Keratinocyte (primary cell): ENCODE results near the gene CYP26C1. TPM values are rescaled to one million over a fixed set of nuclear protein-coding genes. Genes with fewer than 3 reads are reported as not detected.

Source experiments
- DNase-seq: peaks from one replicate; pipeline ENCODE4 v3.0.0-alpha.2; 2011; ENCODE audit warnings: low read depth, missing footprints, low spot score
- FAIRE-seq: peaks from 2 replicates; lab custom pipeline; 2011; peaks lifted over from hg19 to GRCh38; lab: Jason Lieb, UNC
- H2AFZ ChIP-seq: 2 replicates; pipeline ENCODE4 v1.6.0; 2012; ENCODE audit warnings: low read length, control low read depth, inconsistent platforms; ENCODE audit not compliant: control insufficient read depth
- H3K27ac ChIP-seq: 2 replicates; pipeline ENCODE4 v1.5.1; 2011; ENCODE audit warnings: low read length; ENCODE audit not compliant: control insufficient read depth, insufficient read depth
- H3K27me3 ChIP-seq: 3 replicates; pipeline ENCODE4 v1.6.0; 2011; ENCODE audit warnings: low read length; ENCODE audit not compliant: control insufficient read depth, insufficient read depth; ENCODE audit errors: extremely low read depth
- H3K36me3 ChIP-seq, 2 experiments: 2 replicates in 1 of 2; 3 replicates in 1 of 2; pipeline ENCODE4 v1.5.1; 2011; ENCODE audit warnings: low read length in 2 of 2, mild to moderate bottlenecking in 1 of 2; ENCODE audit not compliant: control insufficient read depth in 2 of 2, insufficient read depth in 2 of 2; ENCODE audit errors: extremely low read depth in 1 of 2
- H3K4me1 ChIP-seq: 3 replicates; pipeline ENCODE4 v1.5.1; 2011; ENCODE audit warnings: low read length; ENCODE audit not compliant: control insufficient read depth, insufficient read depth; ENCODE audit errors: extremely low read depth
- H3K4me2 ChIP-seq: 3 replicates; pipeline ENCODE4 v1.6.0; 2011; ENCODE audit warnings: low read depth, low read length; ENCODE audit not compliant: control insufficient read depth, insufficient read depth; ENCODE audit errors: extremely low read depth
- H3K4me3 ChIP-seq, 3 experiments: fragments of 200-600 bp in 1 of 3; sonication (generic) in 1 of 3; 2 replicates in 2 of 3; 3 replicates in 1 of 3; pipeline ENCODE4 v1.5.1; 2011 to 2016; ENCODE audit warnings: low read length in 3 of 3, mild to moderate bottlenecking in 3 of 3, control low read depth in 2 of 3, inconsistent platforms in 1 of 3, low read depth in 1 of 3, mixed read lengths in 1 of 3, mixed run types in 1 of 3, moderate library complexity in 1 of 3; ENCODE audit not compliant: control insufficient read depth in 2 of 3, insufficient read depth in 2 of 3; ENCODE audit errors: extremely low read depth in 1 of 3
- H3K79me2 ChIP-seq: 2 replicates; pipeline ENCODE4 v1.6.0; 2012; ENCODE audit warnings: low read length; ENCODE audit not compliant: control insufficient read depth, insufficient read depth
- H3K9ac ChIP-seq: 3 replicates; pipeline ENCODE4 v1.6.0; 2011; ENCODE audit warnings: low read length; ENCODE audit not compliant: control insufficient read depth, insufficient read depth; ENCODE audit errors: extremely low read depth
- H3K9me1 ChIP-seq: 3 replicates; pipeline ENCODE4 v1.6.0; 2011; ENCODE audit warnings: low read length; ENCODE audit not compliant: control insufficient read depth, insufficient read depth; ENCODE audit errors: extremely low read depth
- H3K9me3 ChIP-seq: 2 replicates; pipeline ENCODE4 v1.5.1; 2012; ENCODE audit warnings: low read depth, low read length; ENCODE audit not compliant: control insufficient read depth
- H4K20me1 ChIP-seq: 3 replicates; pipeline ENCODE4 v1.6.0; 2011; ENCODE audit warnings: low read length; ENCODE audit not compliant: control insufficient read depth, insufficient read depth; ENCODE audit errors: extremely low read depth
- EZH2 ChIP-seq: IDR thresholded peaks from one replicate; pipeline ENCODE4 v1.6.1; 2012; ENCODE audit warnings: inconsistent platforms, mild to moderate bottlenecking, low read length, moderate library complexity
- dilution Hi-C: fragments of 300-500 bp; cut with MboI; formaldehyde crosslinking; loops from one replicate; pipeline ENCODE4 v1.7.0; 2020; ENCODE audit warnings: low sequenced_read_pairs; ENCODE audit not compliant: extremely low pct_ligation_motif_present
- polyA plus RNA-seq, 5 experiments: library from polyadenylated mRNA; depleted of rRNA in 3 of 5; stranded (reverse) in 3 of 5; stranded (forward) in 1 of 5; unstranded in 1 of 5; fragments of >200 nt; gene quantifications; 1 replicate in 1 of 5; 2 replicates in 3 of 5; 3 replicates in 1 of 5; pipeline versions ENCODE4 v1.2.1 to v1.2.3, GENCODE V29; 2011 to 2012; ENCODE audit warnings: missing spikeins in 2 of 5, low read depth in 1 of 5, low replicate concordance in 1 of 5
- TF ChIP-seq, protein P1 (sequence below), 3 experiments: IDR thresholded peaks in 1 of 3; conservative IDR thresholded peaks in 1 of 3; optimal IDR thresholded peaks in 1 of 3; 2 replicates in 2 of 3; 3 replicates in 1 of 3; pipeline versions ENCODE3 to v1.5.1; 2011; ENCODE audit warnings: low read length in 3 of 3, mild to moderate bottlenecking in 3 of 3, moderate library complexity in 2 of 3, control low read depth in 1 of 3, inconsistent platforms in 1 of 3; ENCODE audit not compliant: insufficient read depth in 2 of 3; ENCODE audit errors: extremely low read depth in 1 of 3

CYP26C1 gene
- polyA plus RNA-seq, 1 donor (not counting 4 experiments of a cell fraction or from before 2014, with no cell fraction given), result not detected

DNA sequence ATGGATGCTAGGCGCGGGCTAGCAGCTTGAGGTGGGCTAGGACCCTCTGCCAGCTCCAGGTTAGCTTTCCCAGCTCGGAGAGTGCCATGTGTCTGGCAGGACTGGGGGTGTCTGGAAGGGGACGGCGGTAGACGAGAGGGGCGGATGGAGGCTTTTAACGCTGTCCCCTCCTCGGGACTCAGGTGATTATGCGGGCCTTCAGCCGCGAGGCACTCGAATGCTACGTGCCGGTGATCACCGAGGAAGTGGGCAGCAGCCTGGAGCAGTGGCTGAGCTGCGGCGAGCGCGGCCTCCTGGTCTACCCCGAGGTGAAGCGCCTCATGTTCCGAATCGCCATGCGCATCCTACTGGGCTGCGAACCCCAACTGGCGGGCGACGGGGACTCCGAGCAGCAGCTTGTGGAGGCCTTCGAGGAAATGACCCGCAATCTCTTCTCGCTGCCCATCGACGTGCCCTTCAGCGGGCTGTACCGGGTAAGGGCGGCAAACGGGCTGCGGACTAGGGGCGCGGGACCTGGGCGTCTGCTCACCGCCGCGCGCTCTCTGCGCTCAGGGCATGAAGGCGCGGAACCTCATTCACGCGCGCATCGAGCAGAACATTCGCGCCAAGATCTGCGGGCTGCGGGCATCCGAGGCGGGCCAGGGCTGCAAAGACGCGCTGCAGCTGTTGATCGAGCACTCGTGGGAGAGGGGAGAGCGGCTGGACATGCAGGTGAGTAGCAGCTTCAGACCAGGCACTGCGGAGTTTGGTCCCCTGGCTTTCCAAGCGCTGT is 14.2 kb downstream of the CYP26C1 start:
- Histone ChIP-seq H3K27ac (no peak overlapping the region), H3K27me3 (peaks cover 77% of the 10 kb centered on the region), H3K9ac (no peak overlapping the region), H3K4me3 (no peak overlapping the region), H3K9me3 (no peaks in the 10 kb centered on the region), H3K79me2 (no peaks in the 10 kb centered on the region), H4K20me1 (no peaks in the 10 kb centered on the region), H3K36me3 (no peaks in the 10 kb centered on the region), H3K4me2 (no peak overlapping the region), H3K9me1 (no peaks in the 10 kb centered on the region), H2AFZ (no peak overlapping the region), H3K4me1 (no peaks in the 10 kb centered on the region)
- no peak for FAIRE-seq
- no peak for DNase-seq
- dilution Hi-C loops, result no loop called here
- peak; percentile 93 for TF ChIP-seq EZH2
- TF ChIP-seq, protein P1, sequence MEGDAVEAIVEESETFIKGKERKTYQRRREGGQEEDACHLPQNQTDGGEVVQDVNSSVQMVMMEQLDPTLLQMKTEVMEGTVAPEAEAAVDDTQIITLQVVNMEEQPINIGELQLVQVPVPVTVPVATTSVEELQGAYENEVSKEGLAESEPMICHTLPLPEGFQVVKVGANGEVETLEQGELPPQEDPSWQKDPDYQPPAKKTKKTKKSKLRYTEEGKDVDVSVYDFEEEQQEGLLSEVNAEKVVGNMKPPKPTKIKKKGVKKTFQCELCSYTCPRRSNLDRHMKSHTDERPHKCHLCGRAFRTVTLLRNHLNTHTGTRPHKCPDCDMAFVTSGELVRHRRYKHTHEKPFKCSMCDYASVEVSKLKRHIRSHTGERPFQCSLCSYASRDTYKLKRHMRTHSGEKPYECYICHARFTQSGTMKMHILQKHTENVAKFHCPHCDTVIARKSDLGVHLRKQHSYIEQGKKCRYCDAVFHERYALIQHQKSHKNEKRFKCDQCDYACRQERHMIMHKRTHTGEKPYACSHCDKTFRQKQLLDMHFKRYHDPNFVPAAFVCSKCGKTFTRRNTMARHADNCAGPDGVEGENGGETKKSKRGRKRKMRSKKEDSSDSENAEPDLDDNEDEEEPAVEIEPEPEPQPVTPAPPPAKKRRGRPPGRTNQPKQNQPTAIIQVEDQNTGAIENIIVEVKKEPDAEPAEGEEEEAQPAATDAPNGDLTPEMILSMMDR (optimal IDR thresholded peaks at IDR 0.05 in 1 of 3, IDR thresholded peaks at IDR 0.05 in 1 of 3, conservative IDR thresholded peaks at IDR 0.05 in 1 of 3; ENCODE audit: extremely low read depth in 1 of 3, insufficient read depth in 2 of 3, low read length in 3 of 3), result no peak

DNA sequence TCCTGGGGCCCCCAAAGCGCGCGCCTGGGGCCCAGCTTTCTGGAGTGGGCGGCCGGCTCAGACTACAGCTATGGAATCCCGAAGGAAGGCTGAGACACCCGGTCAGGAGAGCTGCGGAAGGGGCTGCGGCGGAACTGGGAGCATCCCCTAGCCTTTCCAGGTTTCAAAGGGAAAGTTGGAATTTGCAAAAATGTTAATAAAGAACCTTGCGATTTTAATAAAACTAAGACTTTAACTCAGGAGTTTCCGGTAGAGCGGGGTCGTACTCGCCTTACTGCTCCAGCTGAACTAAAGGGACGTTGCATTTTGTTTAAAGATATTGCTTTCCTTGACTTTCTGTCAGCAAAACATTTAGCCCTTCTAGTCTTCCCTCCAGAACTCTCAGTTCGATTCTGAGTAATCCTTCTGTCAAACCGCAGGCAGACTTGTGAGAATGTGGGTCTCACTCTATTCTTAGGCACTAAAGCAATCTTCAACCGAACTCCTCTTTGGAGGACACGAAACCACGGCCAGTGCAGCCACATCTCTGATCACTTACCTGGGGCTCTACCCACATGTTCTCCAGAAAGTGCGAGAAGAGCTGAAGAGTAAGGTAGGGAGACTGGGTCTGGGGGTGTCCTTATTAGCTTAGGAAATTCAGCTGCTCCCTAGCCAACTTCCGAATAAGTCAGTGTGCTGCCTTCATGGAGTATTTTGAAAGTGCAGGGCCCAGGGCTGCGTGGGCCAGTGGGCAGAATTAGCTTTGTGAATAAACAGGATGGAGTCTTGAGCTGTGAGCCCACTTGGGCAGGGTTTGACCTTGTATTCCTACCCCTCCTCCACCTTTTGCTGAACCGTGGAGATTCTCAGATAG is 15.0 kb downstream of the CYP26C1 start:
- Histone ChIP-seq H3K36me3 (no peaks in the 10 kb centered on the region), H3K4me2 (no peak overlapping the region), H3K4me3 (no peak overlapping the region), H3K4me1 (no peaks in the 10 kb centered on the region), H3K9me3 (no peaks in the 10 kb centered on the region), H4K20me1 (no peaks in the 10 kb centered on the region), H3K79me2 (no peaks in the 10 kb centered on the region), H3K27me3 (peaks cover 72% of the 10 kb centered on the region), H3K9ac (no peak overlapping the region), H2AFZ (no peak overlapping the region), H3K27ac (no peak overlapping the region), H3K9me1 (no peaks in the 10 kb centered on the region)
- FAIRE-seq (no peak), DNase-seq (no peak)
- TF ChIP-seq, protein P1 (optimal IDR thresholded peaks at IDR 0.05 in 1 of 3, IDR thresholded peaks at IDR 0.05 in 1 of 3, conservative IDR thresholded peaks at IDR 0.05 in 1 of 3; ENCODE audit: extremely low read depth in 1 of 3, insufficient read depth in 2 of 3, low read length in 3 of 3), result no peak
- peak; percentile 20 for TF ChIP-seq EZH2
- dilution Hi-C loops, result no loop called here
